ENCODE data around the gene YBX2. TPM values are rescaled to one million over a fixed set of nuclear protein-coding genes. Genes with fewer than 3 reads are reported as not detected.

The YBX2 gene
- total RNA-seq, 1 donor from 2014 or later, result 0.26 TPM

DNA sequence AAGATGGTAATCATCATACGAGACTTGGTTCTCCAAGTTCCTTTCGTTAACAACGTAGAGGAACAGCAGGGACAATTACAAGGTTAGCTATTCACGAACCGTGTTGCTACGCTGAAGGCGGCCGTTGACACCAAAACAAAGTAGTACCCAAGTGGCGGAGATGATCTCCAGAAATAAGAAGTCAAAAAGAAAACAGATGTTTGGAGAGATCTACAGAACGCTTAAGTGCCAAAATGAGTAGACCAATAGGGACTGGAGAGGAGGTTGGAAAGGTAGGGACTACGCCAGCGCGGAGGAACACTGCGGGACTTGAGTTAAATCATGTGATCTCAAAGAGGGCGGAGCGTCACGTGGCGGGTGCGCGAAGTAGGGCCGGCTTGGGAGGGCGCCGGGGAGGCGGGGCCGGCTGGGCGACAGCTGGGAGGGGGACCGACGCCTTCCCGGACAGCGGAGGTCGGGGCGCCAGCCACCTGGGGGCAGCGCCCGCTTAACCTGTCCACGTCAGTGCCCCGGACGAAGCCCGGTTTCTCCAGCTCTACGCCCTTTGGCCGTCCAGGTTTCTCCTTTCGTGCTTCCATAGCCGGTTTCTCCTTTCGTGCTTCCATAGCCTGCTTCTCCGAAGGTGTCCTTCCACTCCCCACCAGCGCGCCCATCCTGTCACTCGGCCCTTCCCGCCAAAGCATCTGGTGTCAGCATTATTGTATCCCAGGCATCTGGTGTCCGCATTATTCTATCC is 51.6 kb downstream of the YBX2 start:
- H3K4me3 ChIP-seq (ENCODE audit: low read depth, low read length), result peak overlapping the region; percentile 80
- no peaks in the 10 kb centered on the region for H3K27me3 ChIP-seq (ENCODE audit: control insufficient read depth, insufficient read depth, low read length)
- DNase-seq (ENCODE audit: low read depth) (peak; percentile 82), FAIRE-seq (no peak)
- TF ChIP-seq, protein P1, sequence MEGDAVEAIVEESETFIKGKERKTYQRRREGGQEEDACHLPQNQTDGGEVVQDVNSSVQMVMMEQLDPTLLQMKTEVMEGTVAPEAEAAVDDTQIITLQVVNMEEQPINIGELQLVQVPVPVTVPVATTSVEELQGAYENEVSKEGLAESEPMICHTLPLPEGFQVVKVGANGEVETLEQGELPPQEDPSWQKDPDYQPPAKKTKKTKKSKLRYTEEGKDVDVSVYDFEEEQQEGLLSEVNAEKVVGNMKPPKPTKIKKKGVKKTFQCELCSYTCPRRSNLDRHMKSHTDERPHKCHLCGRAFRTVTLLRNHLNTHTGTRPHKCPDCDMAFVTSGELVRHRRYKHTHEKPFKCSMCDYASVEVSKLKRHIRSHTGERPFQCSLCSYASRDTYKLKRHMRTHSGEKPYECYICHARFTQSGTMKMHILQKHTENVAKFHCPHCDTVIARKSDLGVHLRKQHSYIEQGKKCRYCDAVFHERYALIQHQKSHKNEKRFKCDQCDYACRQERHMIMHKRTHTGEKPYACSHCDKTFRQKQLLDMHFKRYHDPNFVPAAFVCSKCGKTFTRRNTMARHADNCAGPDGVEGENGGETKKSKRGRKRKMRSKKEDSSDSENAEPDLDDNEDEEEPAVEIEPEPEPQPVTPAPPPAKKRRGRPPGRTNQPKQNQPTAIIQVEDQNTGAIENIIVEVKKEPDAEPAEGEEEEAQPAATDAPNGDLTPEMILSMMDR (IDR thresholded peaks at IDR 0.05; ENCODE audit: insufficient read depth, low read length, severe bottlenecking), result no peak
- peaks cover 15% of the 10 kb centered on the region for H3K36me3 ChIP-seq (ENCODE audit: control insufficient read depth, insufficient read depth, low read length)

DNA sequence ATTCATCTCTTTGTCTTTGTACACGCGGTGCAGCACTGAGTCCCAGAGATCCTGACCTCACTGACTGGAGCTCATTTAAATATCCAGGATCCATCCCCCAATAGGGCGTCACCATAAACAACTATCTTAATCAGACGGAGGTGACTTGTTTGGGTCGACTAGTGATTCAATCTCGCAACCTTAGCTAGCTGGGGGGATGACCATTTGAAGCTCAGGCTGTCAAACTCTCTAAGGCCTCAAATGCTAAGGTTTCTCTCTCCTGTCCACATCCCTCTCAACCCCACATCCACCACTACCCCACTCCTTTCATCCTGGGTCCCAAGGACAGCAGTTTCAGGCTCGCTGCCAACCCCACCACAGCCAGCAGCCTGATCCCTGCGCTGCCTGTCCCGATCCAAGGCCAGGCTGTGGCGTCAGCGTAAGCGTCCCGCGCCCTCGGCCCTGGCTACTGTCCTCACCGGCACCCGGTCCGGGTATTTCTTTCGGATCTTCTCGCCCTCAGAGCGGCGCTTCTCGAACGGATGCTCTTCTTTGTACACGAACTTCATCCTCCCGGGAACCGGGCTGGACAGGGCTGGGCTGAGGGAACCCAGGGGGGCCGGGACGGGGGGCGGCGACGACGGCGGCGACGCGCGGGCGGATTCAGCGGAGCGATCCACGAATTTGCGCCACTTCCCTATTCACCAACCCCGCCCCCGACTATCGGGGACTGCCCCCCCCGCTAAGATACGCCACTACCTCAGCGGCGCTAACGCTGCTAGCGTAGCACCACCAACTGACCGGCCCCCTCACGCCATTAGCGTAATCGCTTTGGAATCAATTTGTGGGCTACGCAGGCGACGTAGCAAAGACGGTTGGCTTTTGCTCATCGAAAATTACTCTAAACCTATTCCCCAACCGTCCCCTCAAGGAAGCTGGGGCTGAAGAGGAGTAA is 52.4 kb downstream of the YBX2 start, which contains the start of gene GABARAP:
TSS of gene GABARAP (minus strand) at position 667 of the 934 bp plus-strand sequence. CDS start at position 548, 119 bp downstream.
- no peak for FAIRE-seq
- Histone ChIP-seq H3K4me3 (ENCODE audit: low read depth, low read length) (peak within 1 kb of the TSS; percentile 80), H3K27me3 (ENCODE audit: control insufficient read depth, insufficient read depth, low read length) (no peaks in the 10 kb centered on the region), H3K36me3 (ENCODE audit: control insufficient read depth, insufficient read depth, low read length) (peaks cover 18% of the 10 kb centered on the region)
- DNase-seq (ENCODE audit: low read depth), result peak; percentile 83
- TF ChIP-seq, protein P1 (IDR thresholded peaks at IDR 0.05; ENCODE audit: insufficient read depth, low read length, severe bottlenecking), result no peak

DNA sequence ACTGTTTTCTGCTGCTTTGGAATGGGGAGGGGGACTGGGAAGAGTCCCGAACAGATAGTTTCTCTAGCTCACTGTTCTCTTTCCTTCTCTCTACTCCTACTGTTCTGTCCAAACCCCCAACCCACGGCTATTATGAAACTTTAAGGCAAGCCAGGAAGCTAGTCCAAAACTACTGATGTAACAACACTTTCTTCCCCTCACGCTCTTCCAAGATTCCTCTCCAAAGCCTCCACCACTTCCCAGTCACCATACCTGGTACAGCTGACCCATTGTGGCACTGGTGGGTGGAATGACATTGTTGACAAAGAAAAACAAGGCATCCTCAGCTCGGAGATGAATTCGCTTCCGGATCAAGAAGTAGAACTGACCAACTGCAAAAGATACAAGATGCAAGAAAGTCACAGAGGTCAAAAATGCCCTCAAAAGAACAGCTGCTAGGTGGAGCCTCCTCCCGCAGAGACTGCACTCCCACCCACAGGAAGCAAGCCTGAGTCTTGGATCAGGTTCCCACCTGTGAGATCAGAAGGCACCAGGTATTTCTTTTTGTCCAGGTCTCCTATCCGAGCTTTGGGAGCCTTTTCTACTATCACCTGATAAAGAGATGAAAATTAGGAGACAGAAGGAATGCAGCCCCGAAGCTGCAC is 53.2 kb downstream of the YBX2 start:
- H3K27me3 ChIP-seq (ENCODE audit: control insufficient read depth, insufficient read depth, low read length), result no peaks in the 10 kb centered on the region
- TF ChIP-seq, protein P1 (IDR thresholded peaks at IDR 0.05; ENCODE audit: insufficient read depth, low read length, severe bottlenecking), result no peak

DNA sequence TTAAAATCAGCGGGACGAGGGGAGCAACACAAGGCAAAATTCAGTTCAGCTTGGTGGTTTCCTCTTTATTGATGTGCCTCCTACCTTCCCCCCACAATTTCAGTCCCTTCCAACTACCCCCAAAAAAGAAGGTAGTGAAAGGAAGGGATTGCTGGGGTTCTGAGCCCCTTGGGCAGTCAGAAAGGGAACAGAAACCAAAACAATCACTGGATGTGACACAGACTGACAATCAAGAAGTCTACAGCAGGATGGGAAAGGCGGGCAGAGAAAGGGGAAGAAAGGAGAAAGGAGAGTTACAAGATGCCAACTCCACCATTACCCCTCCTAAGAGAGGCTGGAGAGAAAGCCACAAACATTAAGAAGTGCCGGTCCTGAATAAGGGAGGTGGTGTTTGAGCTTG is 54.1 kb downstream of the YBX2 start:
- no peaks in the 10 kb centered on the region for H3K27me3 ChIP-seq (ENCODE audit: control insufficient read depth, insufficient read depth, low read length)
- TF ChIP-seq, protein P1 (IDR thresholded peaks at IDR 0.05; ENCODE audit: insufficient read depth, low read length, severe bottlenecking), result no peak
- FAIRE-seq (peak; percentile 36), DNase-seq (ENCODE audit: low read depth) (no peak)
- H3K4me3 ChIP-seq (ENCODE audit: low read depth, low read length), result no peak overlapping the region
- peaks cover 18% of the 10 kb centered on the region for H3K36me3 ChIP-seq (ENCODE audit: control insufficient read depth, insufficient read depth, low read length)

More for the DNA sequence above, 53.2 kb downstream of the YBX2 start:
- Histone ChIP-seq H3K36me3 (ENCODE audit: control insufficient read depth, insufficient read depth, low read length) (peaks cover 17% of the 10 kb centered on the region), H3K4me3 (ENCODE audit: low read depth, low read length) (peak overlapping the region; percentile 80)
- DNase-seq (ENCODE audit: low read depth) (no peak), FAIRE-seq (peak; percentile 75)

DNA sequence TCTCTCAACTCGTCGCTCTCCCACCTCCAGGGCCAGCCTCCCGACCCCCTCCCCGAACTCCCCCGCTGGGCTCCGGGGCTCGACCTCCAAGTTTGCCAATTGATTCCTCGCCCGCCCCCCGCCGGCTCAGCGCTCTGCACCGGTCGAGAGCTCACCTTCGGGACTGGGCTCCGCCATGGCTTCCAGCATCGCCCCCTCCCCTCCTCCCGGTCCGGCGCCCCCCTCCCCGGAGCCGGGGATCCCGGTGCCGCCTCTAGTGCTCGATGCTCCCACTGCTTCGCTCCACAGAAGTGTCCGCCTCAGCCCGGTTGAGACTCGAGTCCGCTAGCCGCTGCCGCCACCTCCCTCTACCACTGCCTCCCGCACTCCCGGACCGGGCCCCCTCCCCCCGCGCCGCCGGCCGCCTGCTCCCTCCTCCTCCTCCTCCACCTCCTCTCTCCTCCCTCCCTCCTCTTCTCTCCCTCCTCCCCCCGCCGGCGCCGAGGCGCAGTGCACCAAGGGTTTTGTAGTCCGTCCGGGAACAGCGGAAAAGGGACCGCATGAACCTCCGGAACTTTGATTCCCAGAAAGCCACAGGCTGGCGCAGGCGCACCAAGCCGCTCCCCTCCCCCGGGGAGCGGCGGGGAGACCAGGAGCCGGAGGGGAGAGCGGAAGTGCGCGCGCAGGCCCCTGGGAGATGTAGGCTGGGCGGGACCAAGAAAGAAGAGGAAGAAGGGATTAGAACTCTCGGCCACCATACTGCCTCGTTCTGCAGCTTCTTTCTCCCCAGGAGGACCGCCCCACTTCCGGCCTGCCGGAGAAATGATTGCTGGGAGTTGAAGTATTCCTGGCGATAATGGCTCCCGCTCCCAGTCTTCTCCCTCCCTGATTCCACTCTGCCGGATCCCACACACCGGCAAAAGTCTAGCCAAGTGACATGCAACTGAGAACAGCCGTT is 55.1 kb downstream of the YBX2 start, which contains the start of gene PHF23:
TSS of gene PHF23 (minus strand) at position 367 of the 937 bp plus-strand sequence. CDS start at position 189, 178 bp downstream.
- no peak for FAIRE-seq

More for the DNA sequence above, 55.1 kb downstream of the YBX2 start, which contains the start of gene PHF23:
- DNase-seq (ENCODE audit: low read depth), result peak; percentile 98
- Histone ChIP-seq H3K36me3 (ENCODE audit: control insufficient read depth, insufficient read depth, low read length) (peaks cover 18% of the 10 kb centered on the region), H3K4me3 (ENCODE audit: low read depth, low read length) (peak within 1 kb of the TSS; percentile 74), H3K27me3 (ENCODE audit: control insufficient read depth, insufficient read depth, low read length) (no peaks in the 10 kb centered on the region)
- TF ChIP-seq, protein P1 (IDR thresholded peaks at IDR 0.05; ENCODE audit: insufficient read depth, low read length, severe bottlenecking), result no peak

All from bronchial epithelial cell (primary cell).